GM12865 (cell line): ENCODE data around the gene NUP133.
"Not testable (repeated sequence)": the region's sequence is repeated elsewhere in the genome, so short reads cannot be mapped to it uniquely, and the experiment has no call there.

Source experiments
- DNase-seq: peaks from one replicate; pipeline ENCODE4 v3.0.0; 2010; ENCODE audit warnings: low read depth
- H3K4me3 ChIP-seq: 2 replicates; pipeline ENCODE4 v1.5.1; 2011; ENCODE audit warnings: mild to moderate bottlenecking, low read depth, low read length, control low read depth
- TF ChIP-seq, protein P1 (sequence below): IDR thresholded peaks from 2 replicates; pipeline ENCODE4 v1.5.1; 2011; ENCODE audit warnings: low read length, control low read depth, low read depth, inconsistent platforms; ENCODE audit not compliant: insufficient read depth; ENCODE audit errors: missing control alignments

Gene NUP133

GRCh38 chr1:229480495-229480894 is 27.6 kb downstream of the NUP133 start:
- TF ChIP-seq, protein P1, sequence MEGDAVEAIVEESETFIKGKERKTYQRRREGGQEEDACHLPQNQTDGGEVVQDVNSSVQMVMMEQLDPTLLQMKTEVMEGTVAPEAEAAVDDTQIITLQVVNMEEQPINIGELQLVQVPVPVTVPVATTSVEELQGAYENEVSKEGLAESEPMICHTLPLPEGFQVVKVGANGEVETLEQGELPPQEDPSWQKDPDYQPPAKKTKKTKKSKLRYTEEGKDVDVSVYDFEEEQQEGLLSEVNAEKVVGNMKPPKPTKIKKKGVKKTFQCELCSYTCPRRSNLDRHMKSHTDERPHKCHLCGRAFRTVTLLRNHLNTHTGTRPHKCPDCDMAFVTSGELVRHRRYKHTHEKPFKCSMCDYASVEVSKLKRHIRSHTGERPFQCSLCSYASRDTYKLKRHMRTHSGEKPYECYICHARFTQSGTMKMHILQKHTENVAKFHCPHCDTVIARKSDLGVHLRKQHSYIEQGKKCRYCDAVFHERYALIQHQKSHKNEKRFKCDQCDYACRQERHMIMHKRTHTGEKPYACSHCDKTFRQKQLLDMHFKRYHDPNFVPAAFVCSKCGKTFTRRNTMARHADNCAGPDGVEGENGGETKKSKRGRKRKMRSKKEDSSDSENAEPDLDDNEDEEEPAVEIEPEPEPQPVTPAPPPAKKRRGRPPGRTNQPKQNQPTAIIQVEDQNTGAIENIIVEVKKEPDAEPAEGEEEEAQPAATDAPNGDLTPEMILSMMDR = no peak
- no peak overlapping the region for H3K4me3 ChIP-seq
- DNase-seq = peak; percentile 49

- no peak overlapping the region for H3K4me3 ChIP-seq
- TF ChIP-seq, protein P1 = no peak
- DNase-seq = peak; percentile 87
These were observed 28.3 kb downstream of the NUP133 start for GRCh38 chr1:229479660-229480399.

DNA sequence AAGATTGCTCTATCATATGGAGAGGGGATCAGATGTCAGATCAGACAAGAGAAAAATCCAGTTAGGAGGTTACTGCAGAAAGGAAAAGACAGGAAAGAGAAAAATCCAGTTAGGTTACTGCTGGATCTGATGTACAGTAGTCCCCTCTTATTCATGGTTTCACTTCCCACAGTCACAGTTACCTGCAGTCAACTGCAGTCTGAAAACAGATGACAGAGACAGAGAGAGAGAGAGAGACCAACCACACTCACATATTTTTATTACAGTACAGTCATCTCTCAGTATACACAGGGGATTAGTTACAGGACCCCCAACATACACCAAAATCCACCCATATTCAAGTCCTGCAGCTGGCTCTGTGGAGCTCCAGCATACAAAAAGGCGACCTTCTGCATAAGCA is 29.3 kb downstream of the NUP133 start:
- no peak overlapping the region for H3K4me3 ChIP-seq
- TF ChIP-seq, protein P1 = no peak
- peak; percentile 75 for DNase-seq

- not testable (repeated sequence) for DNase-seq, H3K4me3 ChIP-seq
These were observed 32.3 kb downstream of the NUP133 start for GRCh38 chr1:229475859-229476258.

- no peak for DNase-seq
- TF ChIP-seq, protein P1 = no peak
- no peak overlapping the region for H3K4me3 ChIP-seq
These were observed 33.6 kb downstream of the NUP133 start for GRCh38 chr1:229474509-229474908.

- TF ChIP-seq, protein P1 = no peak
- no peak for DNase-seq
These were observed 37.0 kb downstream of the NUP133 start for GRCh38 chr1:229471175-229471574.

GRCh38 chr1:229470406-229471043 is 37.6 kb downstream of the NUP133 start:
- TF ChIP-seq, protein P1 = no peak
- H3K4me3 ChIP-seq = no peak overlapping the region
- no peak for DNase-seq

More at GRCh38 chr1:229471175-229471574, 37.0 kb downstream of the NUP133 start:
- H3K4me3 ChIP-seq = no peak overlapping the region
